ENCODE measurements around the gene AP3B2.
"Not testable (repeated sequence)": the region's sequence is repeated elsewhere in the genome, so short reads cannot be mapped to it uniquely, and the experiment has no call there.

The AP3B2 gene

GRCh38 chr15:82709421-82710207 lies at the start of gene AP3B2:
AP3B2 (minus strand) TSS chr15:82709875; CDS start chr15:82709706, 169 bp downstream.
- peak; percentile 87 for DNase-seq (ENCODE audit: low spot score)

- no peak for DNase-seq (ENCODE audit: low spot score)
These were observed 41.6 kb upstream of the AP3B2 start for GRCh38 chr15:82751308-82751707.

- no peak for DNase-seq (ENCODE audit: low spot score)
These were observed 41.1 kb upstream of the AP3B2 start for GRCh38 chr15:82750831-82751180.

GRCh38 chr15:82749951-82750830 lies 40.5 kb upstream of the AP3B2 start:
- DNase-seq (ENCODE audit: low spot score) = peak; percentile 96

- DNase-seq (ENCODE audit: low spot score) = no peak
These were observed 38.6 kb upstream of the AP3B2 start for GRCh38 chr15:82748315-82748714.

- DNase-seq (ENCODE audit: low spot score) = no peak
These were observed 34.1 kb upstream of the AP3B2 start for GRCh38 chr15:82743810-82744209.

- DNase-seq (ENCODE audit: low spot score) = no peak
These were observed 32.5 kb upstream of the AP3B2 start for GRCh38 chr15:82742134-82742533.

GRCh38 chr15:82739086-82739485 lies 29.4 kb upstream of the AP3B2 start:
- DNase-seq (ENCODE audit: low spot score) = no peak

GRCh38 chr15:82737975-82738374 lies 28.3 kb upstream of the AP3B2 start:
- DNase-seq (ENCODE audit: low spot score) = peak; percentile 27

GRCh38 chr15:82731527-82731926 lies 21.9 kb upstream of the AP3B2 start:
- no peak for DNase-seq (ENCODE audit: low spot score)

- DNase-seq (ENCODE audit: low spot score) = no peak
These were observed 20.4 kb upstream of the AP3B2 start for GRCh38 chr15:82730022-82730530.

- no peak for DNase-seq (ENCODE audit: low spot score)
These were observed 17.1 kb upstream of the AP3B2 start for GRCh38 chr15:82726816-82727215.

- no peak for DNase-seq (ENCODE audit: low spot score)
These were observed 5.3 kb upstream of the AP3B2 start for GRCh38 chr15:82715003-82715402.

- DNase-seq (ENCODE audit: low spot score) = no peak
These were observed 4.3 kb upstream of the AP3B2 start for GRCh38 chr15:82714016-82714415.

- no peak for DNase-seq (ENCODE audit: low spot score)
These were observed 2.4 kb upstream of the AP3B2 start for GRCh38 chr15:82712036-82712435.

- DNase-seq (ENCODE audit: low spot score) = no peak
These were observed 1.3 kb upstream of the AP3B2 start for GRCh38 chr15:82710926-82711490.

- DNase-seq (ENCODE audit: low spot score) = no peak
These were observed 507 bp upstream of the AP3B2 start for GRCh38 chr15:82710208-82710555.

- peak; percentile 14 for DNase-seq (ENCODE audit: low spot score)
These were observed 624 bp downstream of the AP3B2 start for GRCh38 chr15:82709081-82709420.

GRCh38 chr15:82705856-82706255 lies 3.8 kb downstream of the AP3B2 start:
- DNase-seq (ENCODE audit: low spot score) = not testable (repeated sequence)

- DNase-seq (ENCODE audit: low spot score) = no peak
These were observed 9.9 kb downstream of the AP3B2 start for GRCh38 chr15:82699726-82700125.

GRCh38 chr15:82698711-82699345 lies 10.8 kb downstream of the AP3B2 start:
- DNase-seq (ENCODE audit: low spot score) = no peak

GRCh38 chr15:82697735-82698407 lies 11.8 kb downstream of the AP3B2 start:
- no peak for DNase-seq (ENCODE audit: low spot score)

Data from Ammon's horn (tissue), 1 donor.